ENCODE results near the gene GLO1.

The GLO1 gene

DNA sequence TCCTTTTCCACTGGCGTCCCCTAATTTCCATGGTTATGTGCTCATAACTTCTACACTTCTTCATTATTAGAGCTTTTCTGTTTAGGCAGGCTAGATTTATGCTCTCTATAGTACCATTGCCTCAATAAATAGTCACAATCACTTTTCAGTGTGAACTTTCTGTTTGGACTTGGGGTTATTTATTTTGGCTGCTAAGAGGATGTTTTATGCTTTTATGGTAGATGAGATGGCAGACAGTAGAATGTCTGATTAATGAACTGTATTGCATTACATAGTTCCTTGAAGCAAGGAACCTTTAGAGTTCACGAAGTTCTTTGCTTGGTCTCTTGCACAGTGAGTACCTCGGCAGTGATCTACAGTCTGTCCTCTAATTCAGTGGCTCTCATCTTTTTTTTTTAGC is 19.1 kb upstream of the GLO1 start:
- Histone ChIP-seq H3K4me3 (IDR thresholded peaks at IDR 0.05; ENCODE audit: insufficient read depth, low read depth, low read length) (no peak overlapping the region), H4K20me1 (ENCODE audit: insufficient read depth) (no peaks in the 10 kb centered on the region), H3K36me3 (ENCODE audit: insufficient read depth) (no peaks in the 10 kb centered on the region), H3K4me2 (no peak overlapping the region), H3K27me3 (ENCODE audit: insufficient read depth, low read depth) (no peaks in the 10 kb centered on the region), H3K27ac (no peak overlapping the region), H3K9ac (no peak overlapping the region), H3K79me2 (ENCODE audit: insufficient read depth, low read depth) (no peaks in the 10 kb centered on the region), H3K4me1 (ENCODE audit: low read depth, poor library complexity, severe bottlenecking) (peaks cover 18% of the 10 kb centered on the region), H2AFZ (ENCODE audit: low read depth) (no peak overlapping the region)
- TF ChIP-seq, protein P1, sequence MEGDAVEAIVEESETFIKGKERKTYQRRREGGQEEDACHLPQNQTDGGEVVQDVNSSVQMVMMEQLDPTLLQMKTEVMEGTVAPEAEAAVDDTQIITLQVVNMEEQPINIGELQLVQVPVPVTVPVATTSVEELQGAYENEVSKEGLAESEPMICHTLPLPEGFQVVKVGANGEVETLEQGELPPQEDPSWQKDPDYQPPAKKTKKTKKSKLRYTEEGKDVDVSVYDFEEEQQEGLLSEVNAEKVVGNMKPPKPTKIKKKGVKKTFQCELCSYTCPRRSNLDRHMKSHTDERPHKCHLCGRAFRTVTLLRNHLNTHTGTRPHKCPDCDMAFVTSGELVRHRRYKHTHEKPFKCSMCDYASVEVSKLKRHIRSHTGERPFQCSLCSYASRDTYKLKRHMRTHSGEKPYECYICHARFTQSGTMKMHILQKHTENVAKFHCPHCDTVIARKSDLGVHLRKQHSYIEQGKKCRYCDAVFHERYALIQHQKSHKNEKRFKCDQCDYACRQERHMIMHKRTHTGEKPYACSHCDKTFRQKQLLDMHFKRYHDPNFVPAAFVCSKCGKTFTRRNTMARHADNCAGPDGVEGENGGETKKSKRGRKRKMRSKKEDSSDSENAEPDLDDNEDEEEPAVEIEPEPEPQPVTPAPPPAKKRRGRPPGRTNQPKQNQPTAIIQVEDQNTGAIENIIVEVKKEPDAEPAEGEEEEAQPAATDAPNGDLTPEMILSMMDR (conservative IDR thresholded peaks at IDR 0.05; ENCODE audit: low read depth, low read length), result no peak

DNA sequence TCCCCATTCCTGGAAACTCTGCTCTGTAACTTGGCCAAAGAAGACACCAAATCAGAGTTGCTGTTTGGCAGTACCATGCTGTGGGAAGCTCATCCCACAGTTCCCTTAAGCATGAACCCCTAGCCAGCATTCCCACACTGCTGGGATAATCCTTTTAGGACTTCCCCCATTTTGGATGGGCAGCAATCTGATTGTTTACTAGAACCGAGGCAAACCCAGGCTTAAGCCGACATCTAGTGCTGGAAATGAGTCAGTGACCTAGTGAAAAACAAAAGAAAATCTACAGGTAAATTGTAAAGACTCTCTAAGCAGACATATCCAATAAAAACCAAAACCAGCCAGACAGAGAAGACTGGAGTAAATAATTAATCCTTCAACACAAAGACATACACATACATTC is 17.4 kb upstream of the GLO1 start:
- Histone ChIP-seq H3K27ac (no peak overlapping the region), H3K4me1 (ENCODE audit: low read depth, poor library complexity, severe bottlenecking) (peaks cover 5% of the 10 kb centered on the region), H2AFZ (ENCODE audit: low read depth) (no peak overlapping the region), H3K4me2 (no peak overlapping the region), H4K20me1 (ENCODE audit: insufficient read depth) (no peaks in the 10 kb centered on the region), H3K9ac (no peak overlapping the region), H3K36me3 (ENCODE audit: insufficient read depth) (no peaks in the 10 kb centered on the region), H3K79me2 (ENCODE audit: insufficient read depth, low read depth) (no peaks in the 10 kb centered on the region), H3K27me3 (ENCODE audit: insufficient read depth, low read depth) (no peaks in the 10 kb centered on the region), H3K4me3 (IDR thresholded peaks at IDR 0.05; ENCODE audit: insufficient read depth, low read depth, low read length) (no peak overlapping the region)
- TF ChIP-seq, protein P1 (conservative IDR thresholded peaks at IDR 0.05; ENCODE audit: low read depth, low read length), result no peak

DNA sequence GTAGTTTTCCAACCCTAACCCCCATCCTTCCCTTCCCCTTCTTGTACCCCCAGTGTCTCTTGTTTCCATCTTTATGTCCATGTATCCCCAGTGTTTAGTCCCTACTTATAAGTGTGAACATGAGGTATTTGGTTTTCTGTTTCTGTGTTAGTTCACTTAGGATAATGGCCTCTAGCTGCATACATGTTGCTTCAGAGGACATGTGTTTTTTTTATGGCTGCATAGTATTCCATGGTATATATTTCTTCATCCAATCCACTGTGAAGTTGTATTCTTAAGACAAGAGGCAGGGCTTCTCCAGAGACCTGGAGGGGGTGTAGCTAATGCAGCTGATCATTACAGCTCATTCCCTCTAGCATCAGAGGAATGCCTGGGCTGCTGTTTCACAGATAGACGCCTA is 16.4 kb upstream of the GLO1 start:
- H3K4me1 ChIP-seq (ENCODE audit: low read depth, poor library complexity, severe bottlenecking), result no peaks in the 10 kb centered on the region
- no peak overlapping the region for H3K9ac ChIP-seq
- H3K36me3 ChIP-seq (ENCODE audit: insufficient read depth), result no peaks in the 10 kb centered on the region
- H3K27ac ChIP-seq, result no peak overlapping the region
- H3K27me3 ChIP-seq (ENCODE audit: insufficient read depth, low read depth), result no peaks in the 10 kb centered on the region
- TF ChIP-seq, protein P1 (conservative IDR thresholded peaks at IDR 0.05; ENCODE audit: low read depth, low read length), result no peak
- H3K79me2 ChIP-seq (ENCODE audit: insufficient read depth, low read depth), result no peaks in the 10 kb centered on the region
- H4K20me1 ChIP-seq (ENCODE audit: insufficient read depth), result no peaks in the 10 kb centered on the region
- no peak overlapping the region for H3K4me2 ChIP-seq
- no peak overlapping the region for H2AFZ ChIP-seq (ENCODE audit: low read depth)
- H3K4me3 ChIP-seq (IDR thresholded peaks at IDR 0.05; ENCODE audit: insufficient read depth, low read depth, low read length), result no peak overlapping the region

DNA sequence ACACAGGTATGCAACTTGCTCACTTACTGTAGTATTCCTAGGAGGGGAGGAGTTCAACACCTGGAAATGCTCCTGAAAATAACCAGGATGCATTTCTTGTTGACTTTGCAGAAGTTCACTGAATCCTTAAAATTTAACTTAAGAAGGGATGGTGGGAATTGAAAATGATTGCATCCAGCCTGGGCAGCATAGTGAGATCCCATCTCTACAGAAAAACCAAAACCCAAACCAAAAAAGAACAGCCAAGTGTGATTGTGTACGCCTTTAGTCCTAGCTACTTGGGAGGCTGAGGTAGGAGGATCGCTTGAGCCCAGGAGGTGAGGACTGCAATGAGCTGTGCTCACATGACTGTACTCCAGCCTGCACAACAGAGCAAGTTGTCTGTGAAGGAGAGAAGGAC is 13.9 kb upstream of the GLO1 start:
- Histone ChIP-seq H3K4me1 (ENCODE audit: low read depth, poor library complexity, severe bottlenecking) (no peaks in the 10 kb centered on the region), H3K4me2 (no peak overlapping the region), H3K4me3 (IDR thresholded peaks at IDR 0.05; ENCODE audit: insufficient read depth, low read depth, low read length) (no peak overlapping the region), H3K27ac (no peak overlapping the region), H2AFZ (ENCODE audit: low read depth) (no peak overlapping the region), H3K36me3 (ENCODE audit: insufficient read depth) (no peaks in the 10 kb centered on the region), H3K79me2 (ENCODE audit: insufficient read depth, low read depth) (no peaks in the 10 kb centered on the region), H4K20me1 (ENCODE audit: insufficient read depth) (no peaks in the 10 kb centered on the region), H3K9ac (no peak overlapping the region), H3K27me3 (ENCODE audit: insufficient read depth, low read depth) (no peaks in the 10 kb centered on the region)
- TF ChIP-seq, protein P1 (conservative IDR thresholded peaks at IDR 0.05; ENCODE audit: low read depth, low read length), result no peak

All from KMS-11 (cell line).